Endothelial cell of umbilical vein (primary cell): ENCODE measurements around the gene TMC6. TPM values are rescaled to one million over a fixed set of nuclear protein-coding genes. Genes with fewer than 3 reads are reported as not detected.

Experiments used
- BruUV-seq: library from RNA; stranded (reverse); fragments of 400-500 nt; replicated peaks from 2 replicates; lab custom pipeline; 2021; lab: Mats Ljungman, UMichigan
- CTCF ChIA-PET: fragments of 300-600, 350-600 bp; sonication (Branson Sonifier 250); formaldehyde crosslinking; loops from one replicate; lab custom pipeline; 2021; ENCODE audit warnings: antibody characterized with exemption, inconsistent platforms; lab: Charles Lee
- POLR2A ChIA-PET: fragments of 300-600, 350-600 bp; sonication (Branson Sonifier 250); formaldehyde crosslinking; loops from one replicate; lab custom pipeline; 2021; ENCODE audit warnings: antibody characterized with exemption, inconsistent platforms; lab: Charles Lee
- DNase-seq: peaks from one replicate; pipeline ENCODE4 v3.0.0-alpha.2; 2011; ENCODE audit warnings: low read depth, low spot score
- FAIRE-seq: peaks from 2 replicates; lab custom pipeline; 2011; peaks lifted over from hg19 to GRCh38; lab: Jason Lieb, UNC
- H2AFZ ChIP-seq: 2 replicates; pipeline ENCODE4 v1.6.0; 2012; ENCODE audit warnings: low read depth, low read length, control low read depth, inconsistent platforms
- H3K27ac ChIP-seq: 2 replicates; pipeline ENCODE4 v1.5.1; 2011; ENCODE audit warnings: low read depth, mild to moderate bottlenecking, control low read depth, low read length, moderate library complexity; ENCODE audit not compliant: insufficient read depth
- H3K27me3 ChIP-seq, 2 experiments: 2 replicates each; pipeline versions ENCODE4 v1.6.0 to v1.6.1; 2011; ENCODE audit warnings: low read length in 2 of 2, mixed read lengths in 1 of 2; ENCODE audit not compliant: control insufficient read depth in 2 of 2, insufficient read depth in 2 of 2
- H3K36me3 ChIP-seq, 2 experiments: 2 replicates in 1 of 2; 3 replicates in 1 of 2; pipeline ENCODE4 v1.5.1; 2011; ENCODE audit warnings: low read length in 2 of 2, mild to moderate bottlenecking in 1 of 2, moderate library complexity in 1 of 2; ENCODE audit not compliant: control insufficient read depth in 2 of 2, insufficient read depth in 2 of 2; ENCODE audit errors: extremely low read depth in 1 of 2
- H3K4me1 ChIP-seq: 3 replicates; pipeline ENCODE4 v1.5.1; 2011; ENCODE audit warnings: mild to moderate bottlenecking, low read length; ENCODE audit not compliant: control insufficient read depth, insufficient read depth; ENCODE audit errors: extremely low read depth
- H3K4me2 ChIP-seq: 2 replicates; pipeline ENCODE4 v1.6.1; 2011; ENCODE audit warnings: low read length, control low read depth, mixed read lengths; ENCODE audit not compliant: insufficient read depth
- H3K4me3 ChIP-seq, 3 experiments: fragments of 200-600 bp in 1 of 3; sonication (generic), shearing (Covaris generic) in 1 of 3; replicated peaks in 1 of 3; 2 replicates each; pipeline ENCODE4 v1.5.1; 2011 to 2016; ENCODE audit warnings: control low read depth in 3 of 3, low read length in 3 of 3, mild to moderate bottlenecking in 2 of 3, inconsistent platforms in 1 of 3, low read depth in 1 of 3, moderate library complexity in 1 of 3; ENCODE audit not compliant: insufficient read depth in 1 of 3
- H3K79me2 ChIP-seq: 2 replicates; pipeline ENCODE4 v1.6.0; 2012; ENCODE audit warnings: low read length, inconsistent platforms; ENCODE audit not compliant: control insufficient read depth, insufficient read depth
- H3K9ac ChIP-seq: replicated peaks from 2 replicates; pipeline ENCODE3; 2011; ENCODE audit warnings: low read length, control low read depth; ENCODE audit not compliant: insufficient read depth; ENCODE audit errors: extremely low read depth
- H3K9me1 ChIP-seq: replicated peaks from 3 replicates; pipeline ENCODE4 v1.6.0; 2011; ENCODE audit warnings: mild to moderate bottlenecking, low read length; ENCODE audit not compliant: control insufficient read depth, insufficient read depth; ENCODE audit errors: extremely low read depth
- H3K9me3 ChIP-seq: replicated peaks from 2 replicates; pipeline ENCODE4 v1.5.1; 2012; ENCODE audit warnings: low read length, inconsistent platforms; ENCODE audit not compliant: control insufficient read depth, insufficient read depth
- H4K20me1 ChIP-seq: replicated peaks from 2 replicates; pipeline ENCODE3; 2011; ENCODE audit warnings: mild to moderate bottlenecking, low read length; ENCODE audit not compliant: control insufficient read depth, insufficient read depth; ENCODE audit errors: extremely low read depth
- CTCF ChIP-seq, 2 donors: IDR thresholded peaks; 1 replicate in 1 of 2; 2 replicates in 1 of 2; pipeline ENCODE4 v1.5.1; 2011; ENCODE audit warnings: low read length in 2 of 2, mild to moderate bottlenecking in 2 of 2, moderate library complexity in 2 of 2, control low read depth in 1 of 2, inconsistent platforms in 1 of 2, low read depth in 1 of 2; ENCODE audit not compliant: insufficient read depth in 1 of 2; ENCODE audit errors: extremely low read depth in 1 of 2
- EZH2 ChIP-seq: IDR thresholded peaks from 2 replicates; pipeline ENCODE4 v1.6.1; 2012; ENCODE audit warnings: borderline replicate concordance, low read depth, mild to moderate bottlenecking, moderate library complexity, low read length, inconsistent platforms; ENCODE audit not compliant: severe bottlenecking
- FOS ChIP-seq: IDR thresholded peaks from 2 replicates; pipeline ENCODE4 v1.6.1; 2011; ENCODE audit warnings: mild to moderate bottlenecking, low read length, moderate library complexity, borderline replicate concordance; ENCODE audit not compliant: insufficient read depth
- GATA2 ChIP-seq: IDR thresholded peaks from 2 replicates; pipeline ENCODE4 v1.7.0; 2011; ENCODE audit warnings: low read depth, mild to moderate bottlenecking, moderate library complexity, mixed read lengths, low read length; ENCODE audit not compliant: insufficient read length, insufficient read depth
- JUN ChIP-seq: IDR thresholded peaks from 2 replicates; pipeline ENCODE4 v1.6.1; 2011; ENCODE audit warnings: borderline replicate concordance, low read depth; ENCODE audit not compliant: insufficient read length, insufficient read depth
- MAX ChIP-seq: IDR thresholded peaks from 2 replicates; pipeline ENCODE4 v1.6.1; 2011; ENCODE audit not compliant: insufficient read depth, insufficient read length
- MYC ChIP-seq: IDR thresholded peaks from one replicate; pipeline ENCODE4 v1.6.1; 2011; ENCODE audit warnings: mild to moderate bottlenecking, low read depth, low read length
- POLR2A ChIP-seq: IDR thresholded peaks from 2 replicates; pipeline ENCODE4 v1.6.1; 2012; ENCODE audit warnings: low read depth, mild to moderate bottlenecking, control low read depth, low read length
- POLR2AphosphoS5 ChIP-seq: IDR thresholded peaks from 2 replicates; pipeline ENCODE4 v1.6.1; 2012; ENCODE audit warnings: low read depth, mild to moderate bottlenecking, control low read depth, low read length, moderate library complexity; ENCODE audit not compliant: insufficient read depth
- dilution Hi-C: fragments of 300-500 bp; cut with MboI; formaldehyde crosslinking; loops from one replicate; pipeline ENCODE4 v1.15.0; 2019; ENCODE audit warnings: low sequenced_read_pairs; ENCODE audit not compliant: extremely low pct_ligation_motif_present
- intact Hi-C: fragments of 100-400 bp; cut with micrococcal nuclease; formaldehyde crosslinking; loops from one replicate; pipeline ENCODE4 v1.10.0; 2022
- polyA plus RNA-seq, 4 experiments: library from polyadenylated mRNA; depleted of rRNA in 3 of 4; stranded (reverse) in 3 of 4; unstranded in 1 of 4; fragments of >200 nt; gene quantifications; 2 replicates each; pipeline versions ENCODE4 v1.2.1 to v1.2.3, GENCODE V29; 2011 to 2012; ENCODE audit warnings: missing spikeins in 1 of 4
- total RNA-seq: library from RNA; stranded (reverse); gene quantifications from 2 replicates; pipeline ENCODE4 v1.2.3, GENCODE V29; 2021

Gene TMC6
- total and polyA plus RNA-seq, 2 donors (not counting 3 experiments of a cell fraction or from before 2014, with no cell fraction given): 23.2 to 72.4 TPM

- Histone ChIP-seq H3K9me3 (no peaks in the 10 kb centered on the region), H3K36me3 (peaks cover 0 to 23% of the 10 kb centered on the region in 2 experiments), H3K4me3 (no peak overlapping the region), H3K27ac (no peak overlapping the region), H2AFZ (no peak overlapping the region), H3K9me1 (no peaks in the 10 kb centered on the region), H4K20me1 (no peaks in the 10 kb centered on the region), H3K9ac (no peak overlapping the region), H3K4me1 (no peaks in the 10 kb centered on the region), H3K4me2 (no peak overlapping the region), H3K27me3 (no peaks in the 10 kb centered on the region), H3K79me2 (no peaks in the 10 kb centered on the region)
- dilution Hi-C loops: no loop called here
- intact Hi-C loops: no loop called here
- CTCF ChIA-PET: interaction anchor here (5.0 kb wide), 1 partner anchor 17 kb away, joined by 20 read pairs; no protein-coding TSS in a partner anchor
- TF ChIP-seq POLR2A (no peak), FOS (no peak), JUN (no peak), CTCF (IDR thresholded peaks at IDR 0.05; ENCODE audit: extremely low read depth in 1 of 2, insufficient read depth in 1 of 2, low read depth in 1 of 2, low read length in 2 of 2) (no peak), GATA2 (no peak), MAX (no peak), POLR2AphosphoS5 (no peak), EZH2 (no peak), MYC (no peak)
- DNase-seq (no peak), FAIRE-seq (no peak)
- BruUV-seq: no TSS peak
- POLR2A ChIA-PET: no interaction called here
Measured at GRCh38 chr17:78101112-78101511, 27.4 kb downstream of the TMC6 start.
